Mesenchymal stem cell (in vitro differentiated cells and primary cell): Measurements from ENCODE around the gene RPH3AL.

Source experiments
- DNase-seq: peaks from one replicate; pipeline ENCODE4 v3.0.0-alpha.2; 2013
- H2AFZ ChIP-seq: one replicate; pipeline ENCODE4 v1.6.1; 2013; ENCODE audit warnings: low read depth, mild to moderate bottlenecking, control low read depth, inconsistent platforms, low read length, moderate library complexity
- H2AK5ac ChIP-seq: 2 replicates; pipeline ENCODE4 v1.6.1; 2013; ENCODE audit warnings: low read length, moderate library complexity, mild to moderate bottlenecking, inconsistent platforms; ENCODE audit not compliant: severe bottlenecking
- H2BK120ac ChIP-seq: one replicate; pipeline ENCODE4 v1.6.1; 2013; ENCODE audit warnings: low read depth, mild to moderate bottlenecking, inconsistent platforms, low read length, moderate library complexity
- H2BK12ac ChIP-seq, 2 experiments: one replicate each; pipeline ENCODE4 v1.6.1; 2013; ENCODE audit warnings: inconsistent platforms in 2 of 2, low read length in 2 of 2, mild to moderate bottlenecking in 2 of 2, moderate library complexity in 2 of 2, control low read depth in 1 of 2
- H2BK15ac ChIP-seq: one replicate; pipeline ENCODE4 v1.6.1; 2013; ENCODE audit warnings: mild to moderate bottlenecking, low read depth, inconsistent platforms; ENCODE audit not compliant: poor library complexity, severe bottlenecking
- H2BK5ac ChIP-seq: 2 replicates; pipeline ENCODE4 v1.6.1; 2013; ENCODE audit warnings: low read depth, mild to moderate bottlenecking, low read length, control low read depth, inconsistent platforms; ENCODE audit not compliant: poor library complexity, severe bottlenecking
- H3K14ac ChIP-seq, 2 experiments: one replicate each; pipeline ENCODE4 v1.6.1; 2013; ENCODE audit warnings: inconsistent platforms in 2 of 2, low read length in 2 of 2, control low read depth in 1 of 2, mild to moderate bottlenecking in 1 of 2, moderate library complexity in 1 of 2
- H3K18ac ChIP-seq, 2 experiments: one replicate each; pipeline ENCODE4 v1.6.1; 2013; ENCODE audit warnings: inconsistent platforms in 2 of 2, low read length in 2 of 2, control low read depth in 1 of 2, low read depth in 1 of 2, mild to moderate bottlenecking in 1 of 2
- H3K23ac ChIP-seq, 2 experiments: one replicate each; pipeline ENCODE4 v1.6.1; 2013; ENCODE audit warnings: inconsistent platforms in 2 of 2, low read length in 2 of 2, mild to moderate bottlenecking in 2 of 2, moderate library complexity in 2 of 2, control low read depth in 1 of 2
- H3K27ac ChIP-seq: 2 replicates; pipeline ENCODE4 v1.5.1; 2013; ENCODE audit warnings: mild to moderate bottlenecking, moderate library complexity, low read length, control low read depth, inconsistent platforms; ENCODE audit not compliant: poor library complexity, severe bottlenecking
- H3K27me3 ChIP-seq, 2 experiments: 2 replicates each; pipeline versions ENCODE4 v1.6.1 to v1.7.0; 2013; ENCODE audit warnings: low read length in 2 of 2, mild to moderate bottlenecking in 2 of 2, moderate library complexity in 2 of 2, control low read depth in 1 of 2, inconsistent platforms in 1 of 2; ENCODE audit not compliant: control insufficient read depth in 1 of 2, insufficient read depth in 1 of 2
- H3K36me3 ChIP-seq, 2 experiments: 2 replicates each; pipeline versions ENCODE4 v1.6.1 to v1.7.0; 2013; ENCODE audit warnings: low read length in 2 of 2, control low read depth in 1 of 2, inconsistent platforms in 1 of 2, low read depth in 1 of 2, mild to moderate bottlenecking in 1 of 2; ENCODE audit not compliant: insufficient read depth in 2 of 2, control insufficient read depth in 1 of 2
- H3K4ac ChIP-seq, 2 experiments: one replicate each; pipeline ENCODE4 v1.6.1; 2013; ENCODE audit warnings: inconsistent platforms in 2 of 2, low read length in 2 of 2, mild to moderate bottlenecking in 2 of 2, moderate library complexity in 2 of 2, control low read depth in 1 of 2, low read depth in 1 of 2
- H3K4me1 ChIP-seq: 2 replicates; pipeline ENCODE4 v1.6.1; 2013; ENCODE audit warnings: low read depth, low read length, control low read depth; ENCODE audit not compliant: control insufficient read depth, insufficient read depth
- H3K4me2 ChIP-seq: 2 replicates; pipeline ENCODE4 v1.6.1; 2013; ENCODE audit warnings: low read length, mild to moderate bottlenecking, inconsistent platforms; ENCODE audit not compliant: poor library complexity, severe bottlenecking
- H3K4me3 ChIP-seq, 2 experiments: 2 replicates each; pipeline versions ENCODE4 v1.5.1 to v1.7.0; 2013; ENCODE audit warnings: low read length in 2 of 2, mild to moderate bottlenecking in 2 of 2, control low read depth in 1 of 2, low read depth in 1 of 2; ENCODE audit not compliant: insufficient read depth in 1 of 2
- H3K79me1 ChIP-seq: replicated peaks from 2 replicates; pipeline ENCODE4 v1.6.1; 2013; ENCODE audit warnings: mild to moderate bottlenecking, control low read depth, low read length, inconsistent platforms; ENCODE audit not compliant: poor library complexity, severe bottlenecking
- H3K9ac ChIP-seq: 2 replicates; pipeline ENCODE4 v1.7.0; 2013; ENCODE audit warnings: mild to moderate bottlenecking, low read length, moderate library complexity
- H3K9me3 ChIP-seq: 2 replicates; pipeline ENCODE4 v1.7.0; 2013; ENCODE audit warnings: mild to moderate bottlenecking, low read length; ENCODE audit not compliant: control insufficient read depth
- H4K8ac ChIP-seq: one replicate; pipeline ENCODE4 v1.6.1; 2013; ENCODE audit warnings: inconsistent platforms, mild to moderate bottlenecking, low read length, moderate library complexity
- H4K91ac ChIP-seq: one replicate; pipeline ENCODE4 v1.6.1; 2013; ENCODE audit warnings: mild to moderate bottlenecking, low read length, inconsistent platforms
- WGBS: methylation state at CpG from one replicate; pipeline ENCODE4 v1.1.7; 2013; ENCODE audit warnings: mixed read lengths; 5-methylcytosine and 5-hydroxymethylcytosine counted together

Gene RPH3AL

GRCh38 chr17:197352-197751 is 155.3 kb downstream of the RPH3AL start:
- Histone ChIP-seq H3K4me2 (no peak overlapping the region), H3K4me1 (peaks cover 13% of the 10 kb centered on the region), H3K36me3 (no peaks in the 10 kb centered on the region), H3K27me3 (peaks cover 11 to 82% of the 10 kb centered on the region in 2 experiments), H2AFZ (no peak overlapping the region), H3K27ac (no peak overlapping the region), H2BK15ac (no peak overlapping the region), H3K14ac (peak overlapping the region in 1 of 2 experiments; percentile 53), H3K9ac (no peak overlapping the region), H2BK5ac (no peak overlapping the region), H3K4me3 (no peak overlapping the region), H4K8ac (no peak overlapping the region), H3K4ac (no peak overlapping the region), H3K23ac (no peak overlapping the region), H3K79me1 (no peaks in the 10 kb centered on the region), H3K9me3 (no peaks in the 10 kb centered on the region), H3K18ac (no peak overlapping the region), H2AK5ac (no peak overlapping the region), H2BK120ac (no peak overlapping the region), H2BK12ac (no peak overlapping the region), H4K91ac (no peak overlapping the region)
- no peak for DNase-seq
- WGBS, result 93% methylated on average over 2 of the region's 2 CpGs

DNA sequence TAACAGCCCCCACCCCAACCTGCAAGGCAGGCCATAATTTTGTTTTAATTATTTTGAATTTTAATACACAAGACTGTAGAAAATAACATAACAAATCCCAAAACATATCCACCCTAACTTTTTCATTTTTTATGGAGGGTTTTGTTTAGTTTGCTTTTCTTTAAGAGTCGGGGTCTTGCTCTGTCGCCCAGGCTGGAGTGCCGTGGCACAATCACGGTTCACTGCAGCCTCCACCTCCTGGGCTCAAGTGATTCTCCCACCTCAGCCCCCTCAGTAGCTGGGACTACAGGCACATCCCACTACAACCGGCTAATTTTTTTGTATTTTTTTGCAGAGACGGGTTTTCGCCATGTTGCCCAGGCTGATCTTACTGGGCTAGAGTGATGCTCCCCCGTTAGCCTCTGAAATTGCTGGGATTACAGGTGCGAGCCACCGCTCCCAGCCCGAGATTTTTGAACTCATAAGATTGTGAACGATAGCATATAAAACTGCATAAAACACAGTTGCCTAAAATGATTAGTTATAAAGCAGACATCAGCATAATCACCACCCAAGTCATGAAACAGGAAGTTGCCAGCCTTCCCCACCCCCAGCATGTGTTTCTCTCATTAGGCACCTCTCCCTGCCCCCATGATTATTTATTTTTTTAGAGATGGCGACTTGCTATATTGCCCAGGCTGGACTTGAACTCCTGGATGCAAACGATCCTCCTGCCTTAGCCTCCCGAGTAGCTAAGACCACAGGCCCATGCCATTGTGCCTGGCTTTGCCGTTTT is 157.6 kb downstream of the RPH3AL start:
- Histone ChIP-seq H2BK120ac (no peak overlapping the region), H2BK12ac (no peak overlapping the region), H4K8ac (no peak overlapping the region), H3K36me3 (no peaks in the 10 kb centered on the region), H3K4me2 (no peak overlapping the region), H3K27ac (no peak overlapping the region), H3K4me1 (peaks cover 7% of the 10 kb centered on the region), H3K4ac (no peak overlapping the region), H3K23ac (no peak overlapping the region), H3K9me3 (no peaks in the 10 kb centered on the region), H3K18ac (no peak overlapping the region), H2AFZ (no peak overlapping the region), H3K4me3 (no peak overlapping the region), H3K14ac (no peak overlapping the region), H3K9ac (no peak overlapping the region), H2BK15ac (peak overlapping the region; percentile 18), H2AK5ac (no peak overlapping the region), H3K27me3 (peaks cover 11 to 62% of the 10 kb centered on the region in 2 experiments), H4K91ac (no peak overlapping the region), H2BK5ac (no peak overlapping the region), H3K79me1 (no peaks in the 10 kb centered on the region)
- DNase-seq, result no peak
- 88% methylated on average over 16 of the region's 16 CpGs for whole genome bisulfite sequencing

DNA sequence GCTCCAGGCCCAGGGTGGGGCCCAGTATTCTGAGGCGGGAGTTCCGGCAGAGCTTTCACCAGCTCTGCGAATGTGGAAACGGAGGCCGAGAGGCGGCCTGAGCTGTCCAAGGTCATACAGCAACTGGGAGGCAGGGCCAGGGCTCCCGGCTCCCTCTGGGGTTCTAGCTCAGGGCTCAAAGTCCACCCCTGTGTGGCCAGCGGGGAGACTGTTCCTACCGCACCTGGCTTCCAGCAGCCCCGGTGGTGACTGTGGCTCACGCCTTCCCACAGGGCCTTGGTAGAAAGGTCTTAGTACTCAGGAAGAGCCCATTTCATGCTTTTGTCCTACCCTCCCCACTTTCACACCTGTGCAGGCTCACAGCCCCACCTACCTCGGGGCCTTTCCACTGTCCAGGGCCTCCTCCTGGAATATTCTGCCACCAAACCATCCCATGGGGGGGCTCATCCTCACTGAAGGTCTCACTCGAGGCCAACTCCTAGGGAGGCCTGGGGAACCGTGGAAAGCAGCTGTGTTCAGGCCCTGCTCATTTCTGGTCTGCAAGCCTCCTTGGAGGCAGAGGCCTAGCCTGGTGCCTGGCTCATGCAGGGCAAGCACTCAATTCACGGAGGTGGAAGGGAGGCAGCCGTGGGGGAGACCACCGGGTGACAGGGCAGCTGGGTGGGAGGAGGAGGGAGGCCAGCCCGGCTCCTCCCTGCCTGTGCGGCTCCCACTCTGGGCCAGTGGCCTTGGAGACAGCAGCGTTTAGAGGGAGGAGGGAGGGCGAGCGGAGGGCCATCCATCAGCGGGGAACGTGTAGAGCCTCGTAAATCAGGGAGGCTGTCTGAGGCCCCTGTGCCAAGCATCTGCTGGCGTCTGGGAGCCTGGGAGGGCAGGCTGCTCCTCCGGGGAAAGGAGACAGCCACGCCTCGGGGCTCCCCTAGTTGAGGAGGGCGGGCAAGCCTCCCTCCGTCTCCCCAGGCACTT is 158.5 kb downstream of the RPH3AL start:
- Histone ChIP-seq H3K27ac (no peak overlapping the region), H2BK15ac (no peak overlapping the region), H4K8ac (no peak overlapping the region), H3K9ac (no peak overlapping the region), H3K18ac (no peak overlapping the region), H3K14ac (no peak overlapping the region), H2BK12ac (no peak overlapping the region), H2AK5ac (no peak overlapping the region), H3K4me1 (no peaks in the 10 kb centered on the region), H3K9me3 (no peaks in the 10 kb centered on the region), H2BK5ac (no peak overlapping the region), H3K36me3 (no peaks in the 10 kb centered on the region), H3K27me3 (peaks cover 11 to 56% of the 10 kb centered on the region in 2 experiments), H3K4ac (no peak overlapping the region), H3K79me1 (no peaks in the 10 kb centered on the region), H3K4me3 (no peak overlapping the region), H2AFZ (no peak overlapping the region), H3K4me2 (no peak overlapping the region), H2BK120ac (no peak overlapping the region), H4K91ac (no peak overlapping the region), H3K23ac (no peak overlapping the region)
- no peak for DNase-seq
- 67% methylated on average over 28 of the region's 31 CpGs for WGBS

GRCh38 chr17:193426-193810 is 159.2 kb downstream of the RPH3AL start:
- 87% methylated on average over 8 of the region's 8 CpGs for WGBS
- Histone ChIP-seq H3K14ac (no peak overlapping the region), H2BK12ac (no peak overlapping the region), H3K4ac (no peak overlapping the region), H3K9me3 (no peaks in the 10 kb centered on the region), H3K9ac (no peak overlapping the region), H2AK5ac (no peak overlapping the region), H4K91ac (no peak overlapping the region), H3K36me3 (no peaks in the 10 kb centered on the region), H2BK15ac (no peak overlapping the region), H3K18ac (no peak overlapping the region), H2BK5ac (no peak overlapping the region), H4K8ac (no peak overlapping the region), H3K23ac (no peak overlapping the region), H3K4me3 (no peak overlapping the region), H3K4me1 (no peaks in the 10 kb centered on the region), H2BK120ac (no peak overlapping the region), H2AFZ (no peak overlapping the region), H3K27ac (no peak overlapping the region), H3K27me3 (peaks cover 11 to 54% of the 10 kb centered on the region in 2 experiments), H3K4me2 (no peak overlapping the region), H3K79me1 (no peaks in the 10 kb centered on the region)
- DNase-seq, result no peak
